RPMI8226 (cell line): ENCODE measurements around the gene ZC3H8.
"Not testable (repeated sequence)": the region's sequence is repeated elsewhere in the genome, so short reads cannot be mapped to it uniquely, and the experiment has no call there.

Experiments
- DNase-seq: peaks from one replicate; pipeline ENCODE4 v3.0.0-alpha.2; 2015

Gene ZC3H8

GRCh38 chr2:112254466-112255240 is at the start of gene ZC3H8:
Gene ZC3H8 (minus strand): TSS chr2:112255042. CDS start chr2:112254981, 61 bp downstream.
- DNase-seq: peak; percentile 96

GRCh38 chr2:112304298-112304941 is 49.6 kb upstream of the ZC3H8 start:
- no peak for DNase-seq

DNA sequence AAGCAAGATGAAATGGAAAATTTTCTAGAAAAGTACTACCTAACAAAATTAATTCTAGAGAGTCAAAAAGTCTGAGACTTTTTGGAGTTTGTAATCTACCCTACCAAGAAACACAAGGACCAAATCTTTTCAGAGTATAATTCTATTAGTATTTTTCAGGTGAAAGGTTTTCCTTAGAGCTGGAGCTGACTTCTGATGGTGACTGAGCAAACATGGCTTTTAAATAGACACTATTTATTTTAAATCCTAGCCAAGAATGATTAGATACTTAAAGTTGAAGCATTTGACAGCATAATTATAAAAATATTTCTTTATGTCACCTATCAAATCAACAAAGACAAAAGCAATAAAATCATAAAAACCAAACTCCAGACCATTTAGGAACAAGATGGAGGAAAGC is 47.1 kb upstream of the ZC3H8 start:
- DNase-seq: no peak

- DNase-seq: no peak
Measured at GRCh38 chr2:112301171-112301584, 46.3 kb upstream of the ZC3H8 start.

- DNase-seq: no peak
Measured at GRCh38 chr2:112296407-112296806, 41.6 kb upstream of the ZC3H8 start.

GRCh38 chr2:112295407-112296078 is 40.7 kb upstream of the ZC3H8 start:
- DNase-seq: no peak

DNA sequence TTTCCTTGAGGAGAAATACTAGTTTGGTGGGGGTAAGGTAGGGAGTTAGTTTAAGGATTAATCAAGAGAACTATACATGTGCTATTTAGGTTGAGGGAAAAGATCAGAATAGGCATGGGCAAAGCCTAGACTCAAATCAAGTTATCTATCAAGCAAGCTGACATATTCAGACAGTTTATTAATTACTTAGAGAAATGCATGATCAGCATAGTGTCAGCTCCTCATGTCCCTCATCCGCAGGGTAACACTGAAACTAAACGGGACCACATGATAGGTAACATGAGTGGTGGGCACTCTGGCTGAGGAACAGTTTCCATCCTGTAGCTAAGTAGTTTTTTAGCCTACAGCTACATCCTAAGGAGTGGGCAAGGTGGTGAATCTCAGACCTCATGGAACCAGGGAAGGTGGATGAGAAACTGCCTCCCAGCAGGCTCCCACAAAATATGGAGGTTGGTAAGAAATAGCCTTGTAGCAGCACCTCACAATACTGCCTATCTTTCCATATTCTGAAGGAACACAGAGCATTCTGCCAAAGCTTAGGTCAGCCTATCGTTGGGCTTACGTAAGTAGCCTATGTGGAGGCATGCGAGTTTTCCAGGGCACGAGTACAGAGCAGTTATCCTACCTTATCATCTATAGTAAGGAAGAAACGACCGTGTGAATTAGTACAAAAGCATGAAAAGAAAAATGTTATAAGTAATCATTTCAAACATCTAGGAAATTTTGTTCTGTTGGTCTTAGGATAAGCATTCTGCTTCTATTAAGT is 39.0 kb upstream of the ZC3H8 start:
- no peak for DNase-seq

- DNase-seq: no peak
Measured at GRCh38 chr2:112290648-112291047, 35.8 kb upstream of the ZC3H8 start.

- DNase-seq: no peak
Measured at GRCh38 chr2:112290088-112290487, 35.2 kb upstream of the ZC3H8 start.

GRCh38 chr2:112283535-112283934 is 28.7 kb upstream of the ZC3H8 start:
- DNase-seq: not testable (repeated sequence)

DNA sequence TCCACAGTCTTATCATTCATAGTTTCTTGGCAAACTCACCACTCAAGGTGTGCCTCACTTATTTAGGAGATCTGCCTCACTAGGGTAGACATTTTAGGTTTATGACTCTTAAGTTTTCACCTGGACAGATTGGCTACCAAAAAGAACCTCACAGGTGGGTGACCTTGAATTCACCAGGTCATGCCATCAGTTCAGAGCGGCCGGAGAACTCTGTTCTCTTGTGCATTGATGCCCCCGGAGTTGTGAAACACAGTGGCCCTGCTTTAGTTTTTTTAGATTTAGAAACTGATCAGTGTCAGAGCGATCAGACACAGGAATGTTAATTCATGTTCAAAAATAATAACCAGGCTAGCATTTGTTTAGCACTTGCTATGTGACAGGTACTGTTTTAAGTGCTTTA is 27.2 kb upstream of the ZC3H8 start:
- not testable (repeated sequence) for DNase-seq

- DNase-seq: no peak
Measured at GRCh38 chr2:112277596-112278220, 22.9 kb upstream of the ZC3H8 start.

- no peak for DNase-seq
Measured at GRCh38 chr2:112276954-112277353, 22.1 kb upstream of the ZC3H8 start.

GRCh38 chr2:112275887-112276773 is 21.3 kb upstream of the ZC3H8 start:
- DNase-seq: peak; percentile 85

- peak; percentile 98 for DNase-seq
Measured at GRCh38 chr2:112275311-112275886, 20.6 kb upstream of the ZC3H8 start, which contains the start of gene ZC3H6. Gene ZC3H6 (plus strand): TSS chr2:112275597. CDS start chr2:112275995, 398 bp downstream.

- no peak for DNase-seq
Measured at GRCh38 chr2:112273349-112273748, 18.5 kb upstream of the ZC3H8 start.

DNA sequence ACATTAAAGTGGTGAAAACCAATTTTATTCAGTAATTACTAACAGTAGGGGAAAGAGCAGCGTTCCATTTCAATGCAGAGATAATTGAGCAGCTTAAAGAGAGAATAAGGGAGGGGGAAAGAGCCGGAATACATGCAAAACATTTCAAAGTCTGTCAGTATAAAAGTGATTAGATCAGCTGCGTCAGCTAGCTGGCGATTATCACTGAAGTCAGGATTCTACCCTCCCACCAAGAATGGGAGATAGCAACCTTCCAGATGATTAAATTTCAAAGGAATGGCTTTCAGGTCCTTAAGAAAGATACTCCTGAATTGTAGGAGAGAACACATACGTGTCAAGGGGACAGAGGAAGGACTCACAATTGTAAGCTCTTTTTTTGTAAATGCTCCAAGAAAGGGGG is 17.8 kb upstream of the ZC3H8 start:
- DNase-seq: no peak

DNA sequence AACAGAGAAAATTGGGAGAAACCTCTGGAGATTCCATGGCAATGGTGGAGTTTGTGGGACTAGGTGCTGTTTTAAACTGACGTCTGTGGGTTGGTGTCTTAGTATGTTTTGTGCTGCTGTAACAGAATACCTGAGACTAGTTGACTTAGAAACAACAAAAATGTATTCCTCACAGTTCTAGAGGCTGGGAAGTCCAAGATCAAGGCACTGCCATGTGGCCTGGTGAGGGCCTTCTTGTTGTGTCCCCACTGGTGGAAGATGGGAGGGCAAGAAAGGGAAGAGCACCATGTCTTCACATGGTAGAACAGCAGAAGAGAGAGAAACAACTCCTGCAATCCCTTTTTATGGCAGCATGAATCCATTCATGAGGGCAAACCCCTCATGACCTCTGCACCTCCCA is 13.7 kb upstream of the ZC3H8 start:
- DNase-seq: no peak

GRCh38 chr2:112262876-112263275 is 8.0 kb upstream of the ZC3H8 start:
- no peak for DNase-seq

- no peak for DNase-seq
Measured at GRCh38 chr2:112260295-112260625, 5.4 kb upstream of the ZC3H8 start.
